GM18520 (cell line): Measurements from ENCODE around the gene CALN1.
"Not testable (repeated sequence)": the region's sequence is repeated elsewhere in the genome, so short reads cannot be mapped to it uniquely, and the experiment has no call there.

Source experiments
- ATAC-seq: cut with Tn5 transposase; IDR thresholded peaks from one replicate; pipeline ENCODE4 v1.9.1; 2021; ENCODE audit not compliant: unreplicated experiment

CALN1 gene

GRCh38 chr7:72106405-72106804 is 305.7 kb downstream of the CALN1 start:
- no peak for ATAC-seq

- ATAC-seq = no peak
Measured at GRCh38 chr7:72101444-72101843, 310.7 kb downstream of the CALN1 start.

GRCh38 chr7:72099784-72100183 is 312.4 kb downstream of the CALN1 start:
- no peak for ATAC-seq

GRCh38 chr7:72098807-72099580 is 313.1 kb downstream of the CALN1 start:
- ATAC-seq = no peak

- no peak for ATAC-seq
Measured at GRCh38 chr7:72097226-72097625, 314.9 kb downstream of the CALN1 start.

GRCh38 chr7:72092769-72093168 is 319.4 kb downstream of the CALN1 start:
- ATAC-seq = no peak

- no peak for ATAC-seq
Measured at GRCh38 chr7:72087926-72088325, 324.2 kb downstream of the CALN1 start.

- no peak for ATAC-seq
Measured at GRCh38 chr7:72080865-72081510, 331.1 kb downstream of the CALN1 start.

- no peak for ATAC-seq
Measured at GRCh38 chr7:72080341-72080766, 331.8 kb downstream of the CALN1 start.

GRCh38 chr7:72078856-72079255 is 333.3 kb downstream of the CALN1 start:
- no peak for ATAC-seq

GRCh38 chr7:72078301-72078700 is 333.8 kb downstream of the CALN1 start:
- ATAC-seq = no peak

- ATAC-seq = no peak
Measured at GRCh38 chr7:72077786-72078185, 334.4 kb downstream of the CALN1 start.

- no peak for ATAC-seq
Measured at GRCh38 chr7:72072901-72073300, 339.2 kb downstream of the CALN1 start.

GRCh38 chr7:72069263-72069662 is 342.9 kb downstream of the CALN1 start:
- no peak for ATAC-seq

GRCh38 chr7:72065764-72066163 is 346.4 kb downstream of the CALN1 start:
- ATAC-seq = not testable (repeated sequence)

- ATAC-seq = no peak
Measured at GRCh38 chr7:72064916-72065315, 347.2 kb downstream of the CALN1 start.

GRCh38 chr7:72063330-72063729 is 348.8 kb downstream of the CALN1 start:
- no peak for ATAC-seq

GRCh38 chr7:72062666-72063065 is 349.5 kb downstream of the CALN1 start:
- ATAC-seq = no peak

GRCh38 chr7:72059925-72060324 is 352.2 kb downstream of the CALN1 start:
- ATAC-seq = no peak

GRCh38 chr7:72058579-72058978 is 353.6 kb downstream of the CALN1 start:
- ATAC-seq = no peak

GRCh38 chr7:72057796-72058195 is 354.3 kb downstream of the CALN1 start:
- ATAC-seq = no peak

GRCh38 chr7:72057231-72057630 is 354.9 kb downstream of the CALN1 start:
- ATAC-seq = no peak

GRCh38 chr7:72055426-72055825 is 356.7 kb downstream of the CALN1 start:
- no peak for ATAC-seq
